Glutamatergic neuron (in vitro differentiated cells): Measurements from ENCODE around the gene PAFAH1B1. TPM values are rescaled to one million over a fixed set of nuclear protein-coding genes. Genes with fewer than 3 reads are reported as not detected.

Source experiments
- DNase-seq: peaks from one replicate; pipeline ENCODE4 v3.0.0; 2022
- H3K27ac Mint-ChIP-seq: one replicate; pipeline ENCODE4 v1.8.0; 2020; ENCODE audit warnings: mild to moderate bottlenecking, mixed read lengths, inconsistent platforms; ENCODE audit not compliant: unreplicated experiment
- H3K27me3 Mint-ChIP-seq: one replicate; pipeline ENCODE4 v1.8.0; 2020; ENCODE audit warnings: mild to moderate bottlenecking, moderate library complexity, mixed read lengths, inconsistent platforms; ENCODE audit not compliant: unreplicated experiment
- H3K36me3 Mint-ChIP-seq: one replicate; pipeline ENCODE4 v1.8.0; 2020; ENCODE audit warnings: mild to moderate bottlenecking, mixed read lengths, inconsistent platforms; ENCODE audit not compliant: unreplicated experiment
- H3K4me1 Mint-ChIP-seq: one replicate; pipeline ENCODE4 v1.8.0; 2020; ENCODE audit warnings: mild to moderate bottlenecking, low read depth, mixed read lengths, inconsistent platforms; ENCODE audit not compliant: unreplicated experiment
- H3K4me3 Mint-ChIP-seq: one replicate; pipeline ENCODE4 v1.8.0; 2020; ENCODE audit warnings: mild to moderate bottlenecking, mixed read lengths, inconsistent platforms; ENCODE audit not compliant: unreplicated experiment
- H3K9me3 Mint-ChIP-seq: one replicate; pipeline ENCODE4 v1.8.0; 2020; ENCODE audit warnings: mild to moderate bottlenecking, moderate library complexity, mixed read lengths, inconsistent platforms; ENCODE audit not compliant: unreplicated experiment
- CTCF ChIP-seq: fragments of 200-600 bp; sonication (generic); IDR thresholded peaks from one replicate; pipeline ENCODE4 v1.5.0; 2021; ENCODE audit not compliant: partially characterized antibody, unreplicated experiment
- total RNA-seq: library from RNA; stranded (reverse); fragmentation: NEBNext Ultra II Directional; extraction: Animal tissue kit (Norgen Biotek cat#: 25700); gene quantifications from one replicate; pipeline ENCODE4 v1.2.1, GENCODE V29; 2021; ENCODE audit not compliant: unreplicated experiment

PAFAH1B1 gene
- total RNA-seq, 1 donor from 2014 or later, result 296 TPM

GRCh38 chr17:2681650-2682049 lies 88.2 kb downstream of the PAFAH1B1 start:
- Mint-ChIP-seq H3K9me3 (peaks cover 19% of the 10 kb centered on the region), H3K4me3 (no peak overlapping the region), H3K36me3 (no peaks in the 10 kb centered on the region), H3K4me1 (peaks cover 1% of the 10 kb centered on the region), H3K27ac (no peak overlapping the region), H3K27me3 (peaks cover 6% of the 10 kb centered on the region)
- DNase-seq, result no peak
- TF ChIP-seq CTCF, result no peak

GRCh38 chr17:2682176-2682938 lies 88.9 kb downstream of the PAFAH1B1 start:
- DNase-seq, result no peak
- Mint-ChIP-seq H3K36me3 (no peaks in the 10 kb centered on the region), H3K27ac (no peak overlapping the region), H3K4me3 (no peak overlapping the region), H3K4me1 (peaks cover 1% of the 10 kb centered on the region), H3K27me3 (peaks cover 6% of the 10 kb centered on the region), H3K9me3 (peaks cover 17% of the 10 kb centered on the region)
- no peak for TF ChIP-seq CTCF

GRCh38 chr17:2683912-2684311 lies 90.5 kb downstream of the PAFAH1B1 start:
- Mint-ChIP-seq H3K9me3 (peaks cover 24% of the 10 kb centered on the region), H3K4me3 (no peak overlapping the region), H3K27me3 (peaks cover 15% of the 10 kb centered on the region), H3K36me3 (no peaks in the 10 kb centered on the region), H3K4me1 (peaks cover 13% of the 10 kb centered on the region), H3K27ac (no peak overlapping the region)
- no peak for TF ChIP-seq CTCF
- DNase-seq, result no peak

GRCh38 chr17:2684549-2684948 lies 91.1 kb downstream of the PAFAH1B1 start:
- no peak overlapping the region for H3K4me3 Mint-ChIP-seq
- no peak for DNase-seq
- H3K9me3 Mint-ChIP-seq, result peaks cover 24% of the 10 kb centered on the region
- no peaks in the 10 kb centered on the region for H3K36me3 Mint-ChIP-seq
- peaks cover 20% of the 10 kb centered on the region for H3K27me3 Mint-ChIP-seq
- peaks cover 18% of the 10 kb centered on the region for H3K4me1 Mint-ChIP-seq
- no peak overlapping the region for H3K27ac Mint-ChIP-seq
- TF ChIP-seq CTCF, result no peak

- Mint-ChIP-seq H3K27me3 (peaks cover 20% of the 10 kb centered on the region), H3K4me1 (peaks cover 18% of the 10 kb centered on the region), H3K36me3 (no peaks in the 10 kb centered on the region), H3K27ac (no peak overlapping the region), H3K9me3 (peaks cover 28% of the 10 kb centered on the region), H3K4me3 (no peak overlapping the region)
- TF ChIP-seq CTCF, result no peak
- DNase-seq, result no peak
These were observed 92.2 kb downstream of the PAFAH1B1 start for GRCh38 chr17:2685696-2686095.
